T-helper 1 cell treated with Interleukin-12 subunit alpha and Interleukin-12 subunit beta and Interleukin-4 antibody, amounts not matched to agents 30 μg/mL and 1 μg/mL, for 36 hours (primary cell): Measurements from ENCODE around the gene LLGL2.

ENCODE experiments used
- H3K27ac Mint-ChIP-seq: one replicate; pipeline ENCODE4 v1.8.0; 2021; ENCODE audit warnings: mild to moderate bottlenecking, mixed read lengths
- H3K27me3 Mint-ChIP-seq: one replicate; pipeline ENCODE4 v1.8.0; 2021; ENCODE audit warnings: low read depth, mixed read lengths
- H3K36me3 Mint-ChIP-seq: one replicate; pipeline ENCODE4 v1.8.0; 2021; ENCODE audit warnings: low read depth, mixed read lengths
- H3K4me1 Mint-ChIP-seq: one replicate; pipeline ENCODE4 v1.8.0; 2021; ENCODE audit warnings: low read depth, mixed read lengths
- H3K4me3 Mint-ChIP-seq: one replicate; pipeline ENCODE4 v1.8.0; 2021; ENCODE audit warnings: mild to moderate bottlenecking, moderate library complexity, mixed read lengths
- H3K9me3 Mint-ChIP-seq: one replicate; pipeline ENCODE4 v1.8.0; 2021; ENCODE audit warnings: mixed read lengths

LLGL2 gene

GRCh38 chr17:75499313-75500022 is 26.0 kb upstream of the LLGL2 start:
- Mint-ChIP-seq H3K36me3 (peaks cover 3% of the 10 kb centered on the region), H3K9me3 (no peaks in the 10 kb centered on the region), H3K27ac (no peak overlapping the region), H3K4me3 (no peak overlapping the region), H3K4me1 (peaks cover 4% of the 10 kb centered on the region), H3K27me3 (no peaks in the 10 kb centered on the region)

DNA sequence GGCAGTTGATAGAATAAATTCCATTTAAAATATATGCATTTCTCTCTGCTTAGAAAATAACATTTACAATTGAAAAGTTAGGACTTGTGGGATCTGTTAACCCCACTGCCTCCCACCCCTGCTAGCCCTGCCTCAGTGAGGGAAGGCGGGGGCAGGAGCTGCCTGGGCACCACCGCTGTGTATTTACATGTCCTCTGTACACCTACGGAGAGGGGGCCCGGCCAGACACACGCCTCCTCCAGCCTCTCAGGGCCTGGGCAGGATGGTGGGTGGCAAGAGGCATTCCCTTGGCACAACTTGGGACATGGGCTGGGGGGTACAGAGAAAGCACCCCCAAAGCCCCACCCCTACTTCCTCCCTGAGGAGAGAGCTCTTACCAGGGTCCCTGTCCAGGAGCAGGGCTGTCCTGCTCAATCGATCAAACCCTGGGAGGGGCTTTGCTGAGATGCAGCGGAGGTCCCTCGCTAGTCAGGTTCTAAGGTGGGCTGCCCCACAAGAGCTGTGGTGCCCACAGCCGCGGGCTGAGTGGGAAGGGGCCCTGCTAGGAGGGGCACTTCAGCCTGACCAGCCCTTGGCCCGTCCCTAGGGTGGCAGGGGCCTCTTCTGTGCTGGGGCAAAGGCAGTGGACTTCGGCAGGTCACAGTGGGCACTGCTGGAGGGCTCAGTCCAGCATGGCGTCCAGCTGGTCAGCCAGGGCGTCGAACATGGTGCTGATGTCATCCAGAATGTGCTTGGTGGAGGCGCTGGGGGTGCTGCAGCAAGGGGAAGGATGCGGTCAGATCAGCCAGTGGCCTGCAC is 24.9 kb upstream of the LLGL2 start:
- Mint-ChIP-seq H3K4me1 (peaks cover 4% of the 10 kb centered on the region), H3K9me3 (no peaks in the 10 kb centered on the region), H3K36me3 (peaks cover 2% of the 10 kb centered on the region), H3K4me3 (no peak overlapping the region), H3K27ac (no peak overlapping the region), H3K27me3 (no peaks in the 10 kb centered on the region)

GRCh38 chr17:75501378-75502071 is 24.0 kb upstream of the LLGL2 start:
- Mint-ChIP-seq H3K4me3 (no peak overlapping the region), H3K9me3 (no peaks in the 10 kb centered on the region), H3K36me3 (peaks cover 2% of the 10 kb centered on the region), H3K27ac (no peak overlapping the region), H3K27me3 (no peaks in the 10 kb centered on the region), H3K4me1 (peaks cover 4% of the 10 kb centered on the region)

GRCh38 chr17:75502072-75502720 is 23.3 kb upstream of the LLGL2 start:
- Mint-ChIP-seq H3K9me3 (no peaks in the 10 kb centered on the region), H3K27me3 (no peaks in the 10 kb centered on the region), H3K4me3 (no peak overlapping the region), H3K4me1 (peaks cover 4% of the 10 kb centered on the region), H3K27ac (no peak overlapping the region), H3K36me3 (peaks cover 2% of the 10 kb centered on the region)

DNA sequence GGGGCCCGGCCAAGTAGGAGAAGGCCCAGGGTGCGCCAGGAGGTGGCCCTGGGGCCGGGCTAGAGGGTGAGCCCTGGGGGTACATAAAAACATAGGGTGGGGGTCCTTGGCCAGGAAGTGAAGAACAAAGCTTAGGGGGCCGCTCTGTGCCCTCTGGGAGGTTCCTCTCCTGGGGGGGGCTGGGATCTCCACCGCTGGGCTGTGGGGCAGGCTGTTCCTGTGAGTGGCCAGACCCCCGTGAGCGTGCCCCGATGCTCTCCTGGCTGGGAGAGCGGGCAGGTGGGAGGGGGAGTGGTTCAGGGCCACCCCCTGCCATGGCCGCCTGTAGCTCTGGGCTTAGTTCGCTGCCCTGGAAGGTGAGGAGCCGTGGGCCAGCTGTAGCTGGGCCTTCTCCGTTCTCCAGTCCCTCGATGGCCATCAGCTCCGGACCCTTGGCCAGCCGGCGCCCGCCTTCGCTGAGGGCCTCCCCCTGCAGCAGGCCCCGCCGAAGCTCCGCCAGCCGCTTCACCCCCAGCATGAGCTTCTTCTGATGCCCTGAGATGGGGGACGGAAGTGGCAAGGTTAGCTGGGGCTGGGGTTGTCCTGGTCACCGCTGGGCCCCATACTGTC is 22.7 kb upstream of the LLGL2 start:
- H3K27me3 Mint-ChIP-seq, result no peaks in the 10 kb centered on the region
- H3K9me3 Mint-ChIP-seq, result no peaks in the 10 kb centered on the region
- no peak overlapping the region for H3K4me3 Mint-ChIP-seq
- no peak overlapping the region for H3K27ac Mint-ChIP-seq
- H3K4me1 Mint-ChIP-seq, result peaks cover 1% of the 10 kb centered on the region
- H3K36me3 Mint-ChIP-seq, result no peaks in the 10 kb centered on the region

DNA sequence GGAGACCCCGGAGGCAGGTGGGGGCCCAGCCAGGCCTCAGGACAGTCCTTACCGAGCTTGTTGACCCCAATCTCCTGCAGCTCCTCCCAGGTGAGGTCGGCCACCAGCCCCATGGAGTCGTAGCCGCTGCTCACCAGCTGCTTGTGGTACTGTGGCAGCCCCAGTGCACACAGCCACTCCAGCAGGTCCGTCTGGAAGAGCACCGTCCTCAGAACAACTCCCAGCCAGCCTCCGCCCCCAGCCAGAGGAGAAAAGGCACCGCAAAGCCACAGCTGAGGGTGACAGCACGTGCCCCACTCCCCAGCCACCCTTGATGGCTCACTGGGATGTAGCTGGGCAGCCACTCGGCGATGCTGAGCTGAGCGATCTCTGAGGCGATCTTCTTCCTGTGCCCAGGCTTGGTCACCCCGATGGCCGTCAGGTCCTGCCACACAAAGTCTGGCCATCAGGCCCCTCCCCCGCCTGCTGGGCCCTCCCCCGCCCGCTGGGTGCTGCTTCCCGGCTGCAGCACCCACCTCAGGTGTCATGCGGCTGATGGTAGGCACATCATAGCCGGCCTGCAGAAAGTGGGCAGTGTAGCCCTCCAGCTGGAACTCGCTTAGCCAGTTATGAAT is 22.1 kb upstream of the LLGL2 start:
- Mint-ChIP-seq H3K27ac (no peak overlapping the region), H3K4me3 (no peak overlapping the region), H3K27me3 (no peaks in the 10 kb centered on the region), H3K9me3 (no peaks in the 10 kb centered on the region), H3K36me3 (no peaks in the 10 kb centered on the region), H3K4me1 (no peaks in the 10 kb centered on the region)

DNA sequence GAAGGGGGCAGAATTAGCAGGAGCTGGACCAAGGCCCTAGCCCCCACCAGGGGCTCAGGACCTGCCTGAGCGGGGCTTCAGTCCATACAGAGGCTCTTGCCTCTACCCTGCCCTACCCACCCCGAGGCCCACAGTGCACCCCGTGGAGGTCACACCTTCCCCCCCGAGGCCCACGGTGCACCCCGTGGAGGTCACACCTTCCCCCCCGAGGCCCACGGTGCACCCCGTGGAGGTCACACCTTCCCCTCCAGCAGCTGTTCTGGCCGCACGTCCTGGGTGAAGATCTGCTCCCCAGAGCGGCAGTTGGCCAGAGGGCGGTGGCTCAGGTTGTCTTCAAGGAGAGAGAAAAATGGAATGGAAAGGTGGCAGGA is 21.5 kb upstream of the LLGL2 start:
- Mint-ChIP-seq H3K27ac (no peak overlapping the region), H3K4me3 (no peak overlapping the region), H3K9me3 (no peaks in the 10 kb centered on the region), H3K27me3 (no peaks in the 10 kb centered on the region), H3K4me1 (no peaks in the 10 kb centered on the region), H3K36me3 (no peaks in the 10 kb centered on the region)

DNA sequence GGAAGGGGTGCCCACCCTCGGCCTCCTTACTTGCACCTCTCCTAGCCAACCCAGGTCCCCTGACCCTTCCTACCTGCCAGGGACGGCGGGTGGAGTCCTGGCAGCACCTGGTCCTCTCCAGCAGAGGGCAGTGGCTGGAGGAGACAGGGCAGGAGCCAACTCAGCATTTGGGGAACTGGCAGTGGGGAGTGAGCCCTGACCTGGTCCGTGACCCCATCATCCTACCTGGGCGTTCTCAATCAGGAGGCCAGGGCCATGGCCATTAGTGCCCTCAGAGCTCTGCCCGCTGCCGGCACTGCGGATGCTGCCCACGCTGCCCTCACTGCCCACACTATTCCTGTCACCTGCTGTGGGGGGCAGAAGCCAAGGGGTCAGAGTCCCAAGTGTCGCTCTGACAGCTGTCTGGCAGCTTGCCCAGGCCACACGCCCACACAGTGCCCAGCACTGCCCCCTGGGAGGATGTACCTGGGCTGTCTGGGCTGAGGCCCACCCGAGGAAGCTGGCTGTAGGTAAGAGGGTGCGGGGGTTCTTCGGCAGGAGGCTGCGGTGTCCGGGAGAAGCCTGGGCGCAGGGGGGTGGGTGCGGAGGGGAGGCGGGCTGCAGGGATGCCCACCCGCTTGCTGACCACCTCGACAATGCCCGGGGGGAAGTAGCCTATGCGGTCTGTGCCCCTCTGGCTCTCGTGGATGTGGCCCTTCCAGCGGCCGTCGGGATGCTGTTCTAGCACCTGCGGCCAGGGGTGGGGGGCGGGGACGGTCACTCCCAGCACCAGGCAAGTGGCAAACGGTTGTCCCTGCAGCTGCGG is 20.9 kb upstream of the LLGL2 start:
- H3K36me3 Mint-ChIP-seq, result no peaks in the 10 kb centered on the region
- no peaks in the 10 kb centered on the region for H3K27me3 Mint-ChIP-seq
- H3K4me1 Mint-ChIP-seq, result no peaks in the 10 kb centered on the region
- H3K4me3 Mint-ChIP-seq, result no peak overlapping the region
- H3K9me3 Mint-ChIP-seq, result no peaks in the 10 kb centered on the region
- H3K27ac Mint-ChIP-seq, result no peak overlapping the region

DNA sequence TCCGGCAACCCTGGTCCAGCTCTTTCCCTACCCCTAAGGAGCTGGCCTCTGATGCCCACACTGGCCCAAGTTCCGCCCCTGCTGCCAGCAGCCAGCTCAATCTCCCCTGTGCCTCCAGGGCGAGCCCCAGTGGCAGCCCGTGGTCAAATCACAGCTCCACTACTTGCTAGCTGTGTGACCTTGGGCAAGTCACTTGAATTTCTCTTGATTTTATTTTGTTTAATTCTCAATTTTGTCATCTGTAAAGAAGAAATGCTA is 20.4 kb upstream of the LLGL2 start:
- Mint-ChIP-seq H3K4me3 (no peak overlapping the region), H3K27me3 (no peaks in the 10 kb centered on the region), H3K9me3 (no peaks in the 10 kb centered on the region), H3K4me1 (no peaks in the 10 kb centered on the region), H3K27ac (no peak overlapping the region), H3K36me3 (no peaks in the 10 kb centered on the region)

DNA sequence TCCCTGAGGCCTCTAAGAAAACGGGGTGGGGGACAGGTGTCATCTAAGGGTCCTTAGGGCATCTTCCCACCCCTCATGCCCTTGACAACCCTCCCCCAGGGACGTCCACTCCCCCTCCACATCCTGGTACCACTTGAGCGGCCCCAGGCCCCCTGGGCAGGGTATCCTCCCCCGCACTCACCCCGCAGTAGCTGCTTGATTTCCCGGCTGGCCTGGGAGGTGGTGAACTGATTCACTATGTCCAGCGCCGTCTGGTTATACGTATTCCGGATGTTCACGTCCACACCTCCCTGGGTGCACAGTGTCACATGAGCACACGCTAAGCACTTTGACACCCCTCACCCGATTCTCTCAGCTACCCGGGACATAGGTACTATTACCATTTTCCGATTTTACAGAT is 19.9 kb upstream of the LLGL2 start:
- Mint-ChIP-seq H3K27me3 (no peaks in the 10 kb centered on the region), H3K27ac (no peak overlapping the region), H3K4me3 (no peak overlapping the region), H3K9me3 (no peaks in the 10 kb centered on the region), H3K4me1 (no peaks in the 10 kb centered on the region), H3K36me3 (no peaks in the 10 kb centered on the region)

- Mint-ChIP-seq H3K9me3 (no peaks in the 10 kb centered on the region), H3K27ac (no peak overlapping the region), H3K27me3 (no peaks in the 10 kb centered on the region), H3K4me3 (no peak overlapping the region), H3K36me3 (no peaks in the 10 kb centered on the region), H3K4me1 (no peaks in the 10 kb centered on the region)
Observed at GRCh38 chr17:75506134-75506533, 19.4 kb upstream of the LLGL2 start.

- no peaks in the 10 kb centered on the region for H3K4me1 Mint-ChIP-seq
- H3K9me3 Mint-ChIP-seq, result no peaks in the 10 kb centered on the region
- H3K36me3 Mint-ChIP-seq, result no peaks in the 10 kb centered on the region
- no peaks in the 10 kb centered on the region for H3K27me3 Mint-ChIP-seq
- no peak overlapping the region for H3K4me3 Mint-ChIP-seq
- no peak overlapping the region for H3K27ac Mint-ChIP-seq
Observed at GRCh38 chr17:75506888-75507287, 18.6 kb upstream of the LLGL2 start.

DNA sequence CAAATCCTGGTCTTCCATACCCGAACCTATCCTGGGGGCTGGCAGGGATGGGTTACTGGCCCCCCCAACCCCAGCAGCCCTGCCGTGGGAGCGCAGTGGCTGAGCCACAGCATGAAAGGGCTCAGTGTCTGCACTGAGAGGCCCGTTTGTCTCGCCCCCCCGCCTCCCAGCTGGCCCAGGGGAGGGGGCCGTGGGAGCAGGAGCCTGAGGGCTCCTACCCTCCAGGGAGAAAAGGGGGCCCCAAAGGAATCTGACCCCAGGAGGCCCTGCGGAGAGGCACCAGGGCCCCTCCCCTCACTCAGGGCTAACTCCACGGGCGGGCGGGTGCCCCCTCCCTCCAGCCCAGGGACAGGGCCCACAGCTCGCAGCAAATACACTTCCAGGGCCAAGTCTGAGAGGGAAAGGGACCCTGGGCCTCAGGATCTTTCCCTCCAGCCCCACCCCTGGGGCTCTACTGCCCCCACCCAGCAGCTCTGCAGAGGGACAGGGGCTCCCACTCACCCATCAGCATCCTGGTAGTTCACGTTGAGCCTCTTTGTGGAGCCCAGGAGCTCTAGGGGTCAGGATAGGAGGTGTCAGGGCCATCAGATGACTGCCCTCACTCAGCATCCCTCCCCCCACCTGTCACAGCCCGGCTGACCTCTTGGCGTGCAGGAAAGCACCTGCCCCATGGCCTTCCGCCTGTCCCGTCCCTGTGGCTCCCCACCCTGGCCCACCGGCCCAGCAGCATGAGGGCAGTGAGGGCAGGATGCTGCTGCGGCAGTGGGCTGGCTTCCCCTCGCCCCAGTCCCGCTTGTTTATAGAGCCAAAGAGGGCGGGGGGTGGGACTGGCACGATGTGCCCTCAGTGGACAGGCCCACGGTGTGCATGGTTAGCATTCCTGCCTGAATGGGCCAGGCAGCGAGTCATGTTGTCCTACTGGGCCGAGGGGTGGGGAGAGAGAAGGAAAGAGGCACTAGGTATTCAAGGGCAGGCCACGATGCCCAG is 17.5 kb upstream of the LLGL2 start:
- no peaks in the 10 kb centered on the region for H3K9me3 Mint-ChIP-seq
- no peaks in the 10 kb centered on the region for H3K4me1 Mint-ChIP-seq
- H3K27ac Mint-ChIP-seq, result no peak overlapping the region
- H3K36me3 Mint-ChIP-seq, result no peaks in the 10 kb centered on the region
- H3K27me3 Mint-ChIP-seq, result no peaks in the 10 kb centered on the region
- H3K4me3 Mint-ChIP-seq, result no peak overlapping the region
